Stimulated activated CD8-positive, alpha-beta memory T cell treated with anti-CD3 and anti-CD28 coated beads, Interleukin-4, amount 100 ng/mL, for 4 hours (primary cell): Measurements from ENCODE around the gene HPSE2.
"Not testable (repeated sequence)": the region's sequence is repeated elsewhere in the genome, so short reads cannot be mapped to it uniquely, and the experiment has no call there.

Experiments
- DNase-seq, 2 donors: peaks; one replicate each; pipeline ENCODE4 v3.0.0-alpha.2; 2020; ENCODE audit warnings: low read depth in 2 of 2, low spot score in 1 of 2

HPSE2 gene

DNA sequence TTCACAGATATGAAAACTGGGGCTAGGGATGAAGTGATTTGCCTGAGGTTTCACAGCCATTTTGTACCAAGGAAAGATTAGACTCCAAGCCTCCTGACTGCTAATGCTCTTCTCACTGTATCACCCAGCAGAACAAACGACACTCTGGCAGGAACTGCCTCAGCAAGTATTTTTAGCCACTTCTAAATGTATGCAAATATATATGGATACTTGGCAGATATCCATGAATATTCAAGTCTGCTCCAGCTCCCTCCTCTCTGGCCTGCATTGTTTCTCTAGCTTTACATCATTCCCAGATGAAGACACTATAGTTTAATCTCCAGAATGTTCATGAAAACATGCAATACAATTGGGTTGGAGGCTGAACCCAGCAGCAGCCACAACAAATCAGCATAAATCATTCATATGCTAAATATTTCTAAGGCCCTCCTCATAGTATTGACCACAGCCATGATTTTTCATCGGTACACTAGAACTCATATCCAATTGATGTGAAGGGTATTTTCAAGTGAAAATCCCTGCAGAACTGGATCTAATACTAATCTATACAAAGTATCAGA, 65.5 kb downstream of the HPSE2 start:
- DNase-seq: no peak

DNA sequence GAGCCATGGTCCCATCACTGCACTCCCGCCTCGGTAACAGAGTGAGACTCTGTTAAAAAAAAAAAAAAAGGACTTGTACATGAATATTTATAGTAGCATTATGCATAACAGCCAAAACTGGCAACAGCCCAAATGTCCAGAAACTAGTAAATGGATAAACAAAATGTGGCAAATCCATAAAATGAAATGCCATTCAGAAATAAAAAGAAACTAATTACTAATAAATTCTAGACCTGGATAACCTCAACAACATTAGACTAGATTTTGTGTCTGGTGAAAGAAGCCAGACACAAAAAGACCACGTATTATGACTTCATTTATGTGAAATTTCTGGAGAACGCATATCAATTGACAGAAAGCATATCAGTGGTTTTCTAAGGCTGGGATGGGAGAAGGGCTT, 74.5 kb downstream of the HPSE2 start:
- DNase-seq: no peak

DNA sequence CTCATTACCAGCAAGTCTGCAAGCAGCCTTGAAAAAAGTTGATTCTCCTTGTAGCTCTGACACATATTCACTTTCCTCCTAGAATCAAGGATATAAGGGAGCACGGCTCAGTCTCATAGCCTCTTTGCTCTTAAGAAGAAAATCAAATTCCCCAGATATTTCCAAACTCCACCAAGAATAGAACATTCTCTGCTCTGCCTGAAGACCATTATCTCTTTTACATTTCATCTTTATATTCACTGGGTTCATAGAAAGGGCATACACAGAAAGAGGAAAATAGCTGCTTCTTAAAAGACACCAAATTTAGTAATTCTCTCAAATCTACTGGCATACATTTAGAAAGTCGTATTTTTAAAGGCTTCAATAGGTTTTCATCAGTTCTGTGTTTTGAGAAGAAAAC, 92.0 kb downstream of the HPSE2 start:
- DNase-seq: no peak

DNA sequence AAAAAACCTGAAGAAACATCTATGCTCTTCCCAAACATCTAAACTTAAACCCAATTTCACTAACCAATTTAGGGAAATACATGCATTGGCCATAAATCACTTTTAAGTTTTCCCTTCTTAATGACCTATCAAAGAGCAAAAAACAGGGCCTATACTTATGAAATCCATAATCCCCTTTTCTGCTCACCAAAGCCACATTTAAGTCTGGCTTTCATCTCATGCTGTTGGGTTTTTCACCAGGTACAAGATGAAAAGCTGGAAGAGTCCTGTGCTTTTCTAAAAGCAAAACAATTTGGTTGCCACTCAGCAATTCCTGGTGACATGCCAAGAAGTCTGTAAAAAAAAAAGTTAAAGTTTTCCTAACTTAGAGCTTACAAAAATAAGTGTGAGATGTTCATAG, 92.6 kb downstream of the HPSE2 start:
- DNase-seq: no peak

DNA sequence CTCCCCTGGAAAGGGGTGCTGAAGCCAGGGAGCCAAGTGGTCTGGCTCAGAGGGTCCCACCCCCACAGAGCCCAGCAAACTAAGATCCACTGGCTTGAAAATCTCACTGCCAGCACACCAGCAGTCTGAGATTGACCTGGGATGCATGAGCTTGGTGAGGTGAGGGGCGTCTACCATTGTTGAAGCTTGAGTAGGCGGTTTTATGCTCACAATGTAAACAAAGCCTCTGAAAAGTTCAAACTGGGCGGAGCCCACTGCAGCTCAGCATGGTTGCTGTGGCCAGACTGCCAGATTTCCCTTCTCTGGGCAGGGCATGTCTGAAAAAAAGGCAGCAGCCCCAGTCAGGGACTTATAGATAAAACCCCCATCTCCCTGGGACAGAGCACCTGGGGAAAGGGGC, 102.8 kb downstream of the HPSE2 start:
- DNase-seq: not testable (repeated sequence)

DNA sequence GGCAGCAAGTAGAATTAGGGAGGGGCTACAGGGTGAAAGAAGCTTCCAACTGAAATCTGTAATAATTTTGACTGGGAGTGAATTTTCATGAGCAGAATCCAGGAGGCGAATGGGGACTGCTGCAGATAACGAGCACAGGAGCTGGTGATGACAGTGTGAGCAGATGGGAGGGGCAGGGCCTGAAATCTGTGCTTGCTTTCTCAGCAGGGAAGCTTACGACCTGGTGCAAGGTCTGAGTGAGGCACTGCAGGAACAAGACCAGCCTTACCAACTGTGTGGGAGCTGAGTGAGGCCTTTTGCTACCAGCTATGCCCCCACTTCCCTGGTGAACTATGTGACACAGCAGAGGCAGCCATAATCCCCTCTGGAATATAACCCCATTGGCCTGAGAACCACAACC, 109.8 kb downstream of the HPSE2 start:
- no peak for DNase-seq

DNA sequence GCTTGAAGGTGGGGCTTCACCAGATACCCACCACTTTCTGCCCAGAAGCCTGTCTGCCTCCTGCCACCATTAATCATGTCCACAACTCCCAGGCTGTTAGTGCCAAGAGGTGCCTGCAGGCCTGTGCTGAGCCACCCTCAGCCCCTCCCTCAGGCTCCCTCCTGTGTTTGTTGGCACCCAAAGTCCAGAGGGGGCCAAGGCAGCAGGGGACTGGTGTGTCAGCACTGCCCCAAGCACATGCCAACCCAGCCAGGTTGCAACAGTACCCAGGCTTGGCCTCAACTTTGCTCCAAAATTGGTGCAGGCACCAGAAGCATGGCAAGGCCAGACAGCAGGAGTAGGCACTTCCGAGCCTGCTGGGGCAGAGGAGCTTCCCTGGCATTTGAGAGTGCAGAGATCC, 111.3 kb downstream of the HPSE2 start:
- DNase-seq: no peak

DNA sequence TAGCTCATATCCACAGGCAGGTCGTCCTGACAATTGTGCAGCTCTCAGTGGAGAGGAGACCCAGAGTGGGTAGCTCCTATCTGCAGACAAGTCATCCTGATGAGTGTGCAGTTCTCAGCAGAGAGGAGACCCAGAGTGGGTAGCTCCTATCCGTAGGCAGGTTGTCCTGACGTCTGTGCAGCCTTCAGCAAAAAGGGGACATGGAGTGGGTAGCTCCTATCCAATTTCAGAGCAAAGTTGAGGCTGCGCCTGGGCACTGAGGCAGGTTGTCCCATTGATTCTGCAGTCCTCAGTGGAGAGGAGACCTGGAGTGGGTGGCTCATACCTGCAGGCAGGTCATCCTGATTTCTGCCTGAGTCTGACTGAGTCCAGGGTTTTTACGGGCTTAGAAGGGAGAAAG, 111.8 kb downstream of the HPSE2 start:
- DNase-seq: no peak

DNA sequence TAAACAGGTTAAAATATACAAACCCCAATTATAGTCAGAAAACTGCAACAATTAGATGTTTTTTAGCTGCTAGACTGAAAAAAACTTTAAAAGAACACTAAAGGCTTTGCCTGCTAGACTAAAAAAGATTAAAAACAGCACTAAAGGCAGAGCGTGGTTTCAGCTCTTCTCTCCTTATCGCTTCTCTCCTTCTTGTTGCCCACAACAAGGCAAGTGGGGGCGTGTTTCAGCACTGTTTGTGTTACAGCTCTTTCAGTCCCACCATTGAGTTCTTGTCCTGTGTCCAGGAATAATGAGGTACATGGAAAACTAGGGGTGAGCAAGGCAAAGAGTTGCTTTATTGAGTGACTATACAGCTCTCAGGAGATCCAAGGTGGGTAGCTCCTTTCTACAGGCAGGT, 112.3 kb downstream of the HPSE2 start:
- no peak for DNase-seq

DNA sequence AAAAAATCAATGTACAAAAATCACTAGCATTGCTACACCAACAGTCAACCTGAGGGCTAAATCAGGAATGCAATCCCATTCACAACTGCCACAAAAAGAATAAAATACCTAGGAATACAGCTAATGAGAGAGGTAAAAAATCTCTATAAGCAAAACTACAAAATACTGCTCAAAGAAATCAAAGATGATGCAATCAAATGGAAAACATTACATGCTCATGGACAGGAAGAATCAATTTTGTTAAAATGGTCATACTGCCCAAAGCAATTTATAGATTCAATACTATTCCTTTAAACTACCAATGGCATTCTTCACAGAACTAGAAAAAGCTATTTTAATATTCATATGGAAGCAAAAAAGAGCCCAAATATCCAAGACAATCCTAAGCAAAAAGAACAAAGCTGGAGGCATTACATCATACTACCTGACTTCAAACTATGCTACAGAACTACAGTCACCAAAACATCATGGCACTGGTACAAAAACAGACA, 116.3 kb downstream of the HPSE2 start:
- DNase-seq: no peak

DNA sequence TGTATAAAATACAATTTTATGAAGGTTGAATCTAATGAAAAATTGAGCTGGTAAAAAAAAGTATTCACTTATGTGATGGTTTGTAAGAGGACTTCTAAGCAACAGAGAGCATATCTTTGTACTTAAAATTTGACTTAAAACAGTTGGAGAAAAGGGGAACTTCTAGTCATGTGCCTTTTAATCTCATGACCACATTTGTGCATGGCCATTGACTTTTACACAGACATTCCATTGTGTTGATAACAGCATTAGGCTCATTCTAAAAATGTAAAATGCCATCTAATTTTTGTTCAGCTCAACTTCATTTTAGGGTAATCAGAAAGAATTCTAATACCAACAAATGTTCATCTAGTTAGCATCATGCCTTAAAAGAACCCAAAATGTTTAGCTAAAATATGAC, 119.9 kb downstream of the HPSE2 start:
- DNase-seq: no peak

DNA sequence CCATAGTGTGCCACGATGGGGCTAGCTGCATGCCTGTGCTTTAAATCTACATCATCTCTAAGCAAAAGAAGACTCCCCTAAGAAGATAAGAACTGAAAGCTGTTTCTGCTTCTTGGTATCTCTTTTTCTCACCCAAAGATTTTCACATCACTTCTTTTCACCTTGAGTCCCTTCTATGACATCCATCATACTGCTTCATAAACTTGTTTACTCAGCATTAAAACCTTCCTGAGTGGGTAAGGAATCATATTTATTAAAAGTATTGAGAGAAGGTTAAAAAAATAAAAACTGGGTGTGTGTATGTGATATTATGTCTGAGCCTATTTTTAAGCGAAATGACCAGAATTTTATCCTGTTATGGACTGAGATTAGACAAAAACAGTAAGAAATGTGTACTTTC, 150.3 kb downstream of the HPSE2 start:
- no peak for DNase-seq

DNA sequence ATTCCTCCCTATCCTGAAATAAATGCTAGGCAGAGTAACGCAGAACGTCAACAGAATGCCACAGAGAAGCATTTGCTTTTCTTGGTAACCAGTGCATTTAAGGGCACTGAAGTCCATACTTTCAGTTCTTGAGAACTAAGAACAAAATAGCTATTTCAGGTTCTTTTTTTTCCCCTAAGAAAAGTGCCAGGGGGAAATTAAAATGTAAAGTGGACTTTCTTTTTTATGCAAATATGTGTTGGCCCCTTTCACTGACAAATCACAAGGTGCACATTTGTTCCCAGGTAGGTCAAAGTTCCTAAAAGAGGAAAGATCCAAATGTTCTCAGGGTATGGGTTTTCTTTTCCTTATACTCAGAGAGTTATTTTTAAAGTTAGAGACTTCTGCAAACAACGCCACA, 151.5 kb downstream of the HPSE2 start:
- no peak for DNase-seq

DNA sequence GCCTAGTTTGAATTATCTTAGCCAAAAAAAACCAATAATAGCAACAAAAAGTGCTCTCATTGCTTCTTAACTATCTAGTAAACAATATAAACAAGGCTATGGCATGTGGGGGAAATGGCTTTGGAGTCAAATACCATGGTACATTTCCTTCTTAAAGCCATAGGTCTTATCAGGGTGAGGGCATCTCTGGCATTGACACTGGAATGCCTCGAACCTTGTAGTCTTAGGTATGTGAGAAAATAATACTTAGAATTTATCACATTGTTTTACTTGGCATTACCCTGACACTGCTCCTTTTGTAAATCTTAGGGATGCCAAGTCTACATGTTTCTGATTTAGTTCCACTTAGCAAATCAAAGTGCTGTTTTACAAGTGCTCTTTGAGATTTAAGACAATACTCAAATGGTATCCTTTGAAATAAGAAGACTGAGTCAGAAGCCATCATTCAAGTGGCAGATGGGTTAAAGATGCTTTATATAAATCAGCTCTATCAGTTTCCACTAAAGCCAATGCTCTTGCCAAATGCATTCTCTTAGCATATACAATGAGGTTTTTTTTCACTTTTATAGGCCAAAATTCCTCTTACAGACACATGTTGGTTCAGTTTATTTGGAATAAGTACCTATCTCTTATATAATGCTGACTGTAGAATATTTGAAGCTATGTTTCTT, 155.2 kb downstream of the HPSE2 start:
- DNase-seq: no peak

DNA sequence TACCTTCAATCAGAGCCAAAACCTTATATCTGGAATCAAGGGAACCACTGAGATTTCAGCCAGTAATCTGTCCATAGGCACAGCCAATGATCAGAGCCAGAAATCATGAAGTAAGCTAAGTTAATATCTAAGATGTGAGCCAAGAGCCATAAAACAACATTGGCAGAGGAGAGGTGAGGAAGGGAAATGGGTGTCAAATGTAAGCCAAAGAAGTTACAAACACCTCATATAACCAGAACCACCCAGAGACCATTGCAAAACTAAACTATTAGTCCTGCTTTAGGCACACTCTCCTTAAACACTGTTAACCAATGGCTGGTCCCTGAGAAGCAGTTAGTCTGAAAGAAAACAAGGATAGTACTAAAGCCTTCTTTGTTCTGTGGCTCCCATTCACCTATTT, 173.1 kb downstream of the HPSE2 start:
- DNase-seq: no peak

DNA sequence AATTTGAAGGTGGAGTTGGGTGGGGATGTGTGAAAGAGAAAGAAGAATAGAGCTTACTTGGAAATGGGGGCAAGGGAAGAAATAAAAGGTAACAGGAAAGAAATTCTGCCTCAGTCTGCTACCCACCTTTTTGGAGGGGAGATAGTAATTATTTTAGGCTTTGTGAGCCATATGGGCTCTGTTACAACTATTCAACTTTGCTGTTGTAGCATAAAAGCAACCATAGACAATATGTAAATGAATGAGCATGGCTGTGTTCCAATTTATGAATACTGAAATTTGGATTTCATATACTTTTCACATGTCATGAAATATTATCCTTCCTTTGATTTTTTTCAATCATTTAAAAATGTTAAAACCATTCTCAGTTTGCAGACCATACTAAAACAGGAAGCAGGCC, 176.9 kb downstream of the HPSE2 start:
- no peak for DNase-seq

DNA sequence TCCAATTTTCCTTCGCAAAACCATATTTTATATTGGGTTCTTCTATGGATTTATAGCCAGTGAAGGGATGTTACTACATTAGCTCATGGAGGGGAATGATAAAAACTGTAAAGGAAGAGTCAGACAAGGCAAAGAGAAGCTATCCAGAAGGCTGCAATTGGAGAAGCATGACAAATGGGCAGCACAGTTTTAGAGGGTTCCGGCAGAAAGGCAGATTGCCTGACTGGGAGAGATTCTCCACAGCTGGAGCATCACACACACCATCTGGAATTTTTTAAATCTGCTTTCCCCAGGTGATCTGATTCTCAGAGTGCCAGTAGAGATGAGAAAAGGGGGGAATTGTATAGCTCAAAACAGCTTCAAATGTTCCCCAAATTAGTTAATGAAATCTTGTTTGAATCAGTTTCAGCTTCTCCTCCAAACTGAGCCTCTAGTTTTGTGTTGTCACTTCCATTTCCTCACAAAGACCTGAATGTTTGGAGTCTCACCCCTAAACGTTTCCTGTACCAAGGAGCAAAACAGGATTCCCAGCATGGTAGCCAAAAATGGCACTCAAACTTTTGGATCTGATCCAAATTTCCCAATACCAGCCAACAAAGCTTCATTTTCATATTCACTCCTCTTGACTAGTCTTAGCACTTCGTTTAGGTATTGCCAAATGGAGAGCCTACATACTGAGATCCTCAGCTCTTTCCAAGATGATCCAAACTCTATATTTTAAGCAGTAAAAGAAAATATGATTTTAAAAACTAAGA, 177.5 kb downstream of the HPSE2 start:
- no peak for DNase-seq

DNA sequence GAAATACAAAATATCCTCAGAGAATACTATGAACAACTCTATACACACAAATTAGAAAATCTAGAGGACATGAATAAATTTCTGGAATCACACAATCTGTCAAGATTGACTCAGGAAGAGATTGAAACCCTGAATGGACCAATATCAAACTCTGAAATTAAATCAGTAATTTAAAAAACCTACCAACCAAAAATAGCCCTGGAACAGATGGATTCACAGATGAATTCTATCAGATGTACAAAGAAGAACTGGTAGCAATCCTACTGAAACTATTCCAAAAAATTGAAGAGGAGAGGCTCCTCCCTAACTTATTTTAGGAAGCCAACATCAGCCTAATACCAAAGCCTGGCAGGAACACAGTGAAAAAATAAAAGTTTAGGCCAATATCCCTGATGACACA, 190.0 kb downstream of the HPSE2 start:
- no peak for DNase-seq

DNA sequence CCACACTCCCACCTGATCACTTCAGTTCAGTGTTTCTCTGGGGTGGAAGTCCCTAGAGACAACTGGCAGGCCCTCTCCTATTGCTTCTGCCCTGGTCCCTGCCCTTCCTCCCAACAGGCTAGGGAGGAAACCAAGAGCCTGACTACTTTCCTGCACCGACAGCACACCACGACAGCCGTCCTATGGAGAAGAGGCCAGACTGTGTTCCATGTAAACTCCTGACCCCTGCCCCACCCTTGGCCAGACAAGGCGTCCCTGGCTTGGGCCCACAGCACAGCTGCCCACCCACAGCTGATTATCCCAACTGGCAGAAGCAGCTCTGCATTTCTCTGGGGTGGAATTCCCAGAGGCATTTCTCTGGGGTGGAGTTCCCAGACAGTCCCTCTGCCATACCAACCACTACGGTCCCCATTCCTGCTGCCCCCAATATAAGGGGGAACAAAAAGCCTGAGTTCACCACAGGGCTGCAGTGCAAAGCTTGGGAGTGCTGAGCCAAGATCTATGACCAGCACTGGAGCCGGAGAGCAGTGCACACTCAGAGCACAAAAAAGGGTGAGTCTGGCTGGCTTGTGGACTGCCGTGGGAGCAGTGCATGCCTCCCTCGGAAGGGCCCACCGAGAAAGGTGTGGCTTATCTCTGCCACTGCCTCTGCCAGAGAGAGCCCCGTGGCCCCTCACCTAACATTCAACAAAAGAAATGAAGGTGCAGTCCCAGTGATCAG, 193.4 kb downstream of the HPSE2 start:
- DNase-seq: no peak

DNA sequence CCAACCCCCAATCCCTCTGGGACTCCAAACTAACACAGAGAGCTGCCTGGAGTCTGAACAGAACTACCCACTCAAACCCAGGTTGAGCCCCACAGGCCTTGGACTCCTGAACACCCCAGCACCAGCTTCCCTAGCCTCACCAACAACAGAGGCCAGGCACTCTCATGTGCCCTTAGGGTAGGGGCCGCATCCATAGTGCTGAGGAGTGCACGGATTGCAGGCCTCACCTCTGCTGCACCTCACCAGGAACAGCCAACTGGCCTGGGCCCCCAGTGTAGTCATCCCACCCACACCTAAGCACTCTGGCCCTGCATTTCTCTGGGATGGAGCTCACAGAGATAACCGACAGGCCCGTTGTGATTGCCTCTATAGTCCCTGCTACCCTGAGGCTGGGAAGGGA, 194.2 kb downstream of the HPSE2 start:
- DNase-seq: no peak

DNA sequence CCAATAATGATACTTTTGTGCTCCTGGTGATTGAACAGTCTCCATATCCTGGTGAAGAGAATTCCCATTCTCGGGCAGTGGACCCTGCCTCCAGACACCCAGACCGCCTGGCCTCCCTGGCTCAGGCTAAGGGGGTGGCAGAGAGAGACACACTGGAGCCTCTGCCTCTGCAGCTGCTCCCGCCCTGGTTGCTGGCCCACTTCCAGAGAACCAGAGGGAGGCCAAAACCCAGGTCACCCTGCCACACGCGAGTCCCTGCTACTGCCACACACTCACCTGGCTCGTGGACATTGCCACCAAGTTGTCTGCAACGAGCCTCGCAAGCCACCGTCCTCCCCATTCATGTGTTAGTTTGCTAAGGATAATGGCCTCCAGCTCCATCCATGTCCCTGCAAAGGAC, 221.8 kb downstream of the HPSE2 start:
- DNase-seq: no peak

DNA sequence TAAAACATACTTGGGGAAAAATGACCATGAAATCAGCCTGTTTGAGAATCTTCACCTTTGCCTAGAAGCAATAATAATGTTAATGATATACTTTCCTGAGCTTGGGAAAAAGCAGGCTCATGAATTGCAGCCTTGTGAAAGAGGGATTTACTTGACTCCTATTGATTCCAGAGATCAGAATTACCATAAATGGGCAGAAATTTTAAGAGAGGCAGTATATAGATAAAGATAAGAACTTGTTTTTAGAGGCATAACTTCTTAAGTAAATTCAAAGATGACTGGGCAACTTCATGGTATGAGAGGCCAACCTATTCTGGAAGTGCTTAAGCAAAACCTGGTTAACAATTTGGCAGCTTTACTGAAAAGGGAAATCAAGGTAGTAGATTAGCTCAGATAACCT, 225.4 kb downstream of the HPSE2 start:
- no peak for DNase-seq
